ENCODE measurements around the gene TUBA3D.
"Not testable (repeated sequence)": the region's sequence is repeated elsewhere in the genome, so short reads cannot be mapped to it uniquely, and the experiment has no call there.

- TF ChIP-seq, protein P1, sequence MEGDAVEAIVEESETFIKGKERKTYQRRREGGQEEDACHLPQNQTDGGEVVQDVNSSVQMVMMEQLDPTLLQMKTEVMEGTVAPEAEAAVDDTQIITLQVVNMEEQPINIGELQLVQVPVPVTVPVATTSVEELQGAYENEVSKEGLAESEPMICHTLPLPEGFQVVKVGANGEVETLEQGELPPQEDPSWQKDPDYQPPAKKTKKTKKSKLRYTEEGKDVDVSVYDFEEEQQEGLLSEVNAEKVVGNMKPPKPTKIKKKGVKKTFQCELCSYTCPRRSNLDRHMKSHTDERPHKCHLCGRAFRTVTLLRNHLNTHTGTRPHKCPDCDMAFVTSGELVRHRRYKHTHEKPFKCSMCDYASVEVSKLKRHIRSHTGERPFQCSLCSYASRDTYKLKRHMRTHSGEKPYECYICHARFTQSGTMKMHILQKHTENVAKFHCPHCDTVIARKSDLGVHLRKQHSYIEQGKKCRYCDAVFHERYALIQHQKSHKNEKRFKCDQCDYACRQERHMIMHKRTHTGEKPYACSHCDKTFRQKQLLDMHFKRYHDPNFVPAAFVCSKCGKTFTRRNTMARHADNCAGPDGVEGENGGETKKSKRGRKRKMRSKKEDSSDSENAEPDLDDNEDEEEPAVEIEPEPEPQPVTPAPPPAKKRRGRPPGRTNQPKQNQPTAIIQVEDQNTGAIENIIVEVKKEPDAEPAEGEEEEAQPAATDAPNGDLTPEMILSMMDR (IDR thresholded peaks at IDR 0.05), result not testable (repeated sequence)
- not testable (repeated sequence) for TF ChIP-seq POLR2A (IDR thresholded peaks at IDR 0.05)
Observed at GRCh38 chr2:131514408-131515166, 38.7 kb downstream of the TUBA3D start.

Data from prostate gland (tissue), 2 donors.